ENCODE results near the gene DDX4.

The DDX4 gene

DNA sequence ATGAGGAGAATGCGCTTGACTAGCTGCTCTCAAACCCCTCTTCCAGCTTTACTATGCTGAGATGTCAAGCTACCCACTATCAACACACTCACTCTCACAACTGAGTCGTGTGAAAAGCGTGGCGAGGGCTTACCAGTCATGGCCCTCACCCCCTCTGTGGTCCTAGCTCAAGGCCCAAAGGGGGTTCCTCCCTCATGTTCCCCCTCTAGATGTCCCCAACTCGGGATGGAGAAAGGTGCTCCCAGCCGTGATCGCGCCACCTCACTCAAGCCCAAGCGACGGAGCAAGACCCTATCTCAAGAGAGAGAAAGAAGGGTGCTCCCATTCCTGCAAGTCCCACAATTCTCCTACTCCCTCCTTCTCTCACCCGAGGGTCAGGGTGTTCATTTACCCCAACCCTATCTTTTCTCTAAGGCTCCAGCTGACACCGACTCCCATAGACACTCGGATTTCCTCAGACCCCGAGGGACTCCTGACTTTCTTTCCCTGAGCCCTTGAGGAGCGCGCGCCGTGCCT lies 26.3 kb upstream of the DDX4 start:
- Histone ChIP-seq H3K27me3 (ENCODE audit: control insufficient read depth in 1 of 2, insufficient read depth in 1 of 2, low read length in 2 of 2) (no peaks in the 10 kb centered on the region), H3K9me3 (ENCODE audit: control insufficient read depth, low read length) (peaks cover 3% of the 10 kb centered on the region), H3K27ac (ENCODE audit: low read length, poor library complexity, severe bottlenecking) (no peak overlapping the region), H3K4me2 (ENCODE audit: low read length, poor library complexity, severe bottlenecking) (peak overlapping the region; percentile 58), H2AFZ (ENCODE audit: low read depth, low read length) (peak overlapping the region; percentile 84), H3K14ac (ENCODE audit: low read length in 2 of 2) (peak overlapping the region in 1 of 2 experiments; percentile 26), H3K18ac (ENCODE audit: low read depth in 1 of 2, low read length in 2 of 2) (peak overlapping the region; percentile 79 to 84), H2BK15ac (ENCODE audit: low read depth, poor library complexity, severe bottlenecking) (no peak overlapping the region), H3K9ac (ENCODE audit: low read length) (peak overlapping the region; percentile 92), H4K91ac (ENCODE audit: low read length) (no peak overlapping the region), H3K23ac (ENCODE audit: low read length in 2 of 2) (peak overlapping the region in 1 of 2 experiments; percentile 29), H3K4me3 (ENCODE audit: insufficient read depth in 1 of 2, low read depth in 1 of 2, low read length in 2 of 2) (peak overlapping the region; percentile 92 to 93), H4K8ac (ENCODE audit: low read length) (peak overlapping the region; percentile 76), H2BK120ac (ENCODE audit: low read depth, low read length) (no peak overlapping the region), H2BK5ac (ENCODE audit: low read depth, low read length, poor library complexity, severe bottlenecking) (no peak overlapping the region), H2AK5ac (ENCODE audit: low read length, severe bottlenecking) (no peak overlapping the region), H3K4me1 (ENCODE audit: control insufficient read depth, insufficient read depth, low read depth, low read length) (peaks cover 4% of the 10 kb centered on the region), H3K4ac (ENCODE audit: low read depth in 1 of 2, low read length in 2 of 2) (peak overlapping the region; percentile 39 to 64), H3K79me1 (replicated peaks; ENCODE audit: low read length, poor library complexity, severe bottlenecking) (peaks cover 17% of the 10 kb centered on the region), H3K36me3 (ENCODE audit: control insufficient read depth in 1 of 2, insufficient read depth in 2 of 2, low read depth in 1 of 2, low read length in 2 of 2) (peaks cover 5 to 19% of the 10 kb centered on the region in 2 experiments), H2BK12ac (ENCODE audit: low read length in 2 of 2) (no peak overlapping the region)
- no peak for DNase-seq
- 12% methylated on average over 18 of the region's 18 CpGs for WGBS

DNA sequence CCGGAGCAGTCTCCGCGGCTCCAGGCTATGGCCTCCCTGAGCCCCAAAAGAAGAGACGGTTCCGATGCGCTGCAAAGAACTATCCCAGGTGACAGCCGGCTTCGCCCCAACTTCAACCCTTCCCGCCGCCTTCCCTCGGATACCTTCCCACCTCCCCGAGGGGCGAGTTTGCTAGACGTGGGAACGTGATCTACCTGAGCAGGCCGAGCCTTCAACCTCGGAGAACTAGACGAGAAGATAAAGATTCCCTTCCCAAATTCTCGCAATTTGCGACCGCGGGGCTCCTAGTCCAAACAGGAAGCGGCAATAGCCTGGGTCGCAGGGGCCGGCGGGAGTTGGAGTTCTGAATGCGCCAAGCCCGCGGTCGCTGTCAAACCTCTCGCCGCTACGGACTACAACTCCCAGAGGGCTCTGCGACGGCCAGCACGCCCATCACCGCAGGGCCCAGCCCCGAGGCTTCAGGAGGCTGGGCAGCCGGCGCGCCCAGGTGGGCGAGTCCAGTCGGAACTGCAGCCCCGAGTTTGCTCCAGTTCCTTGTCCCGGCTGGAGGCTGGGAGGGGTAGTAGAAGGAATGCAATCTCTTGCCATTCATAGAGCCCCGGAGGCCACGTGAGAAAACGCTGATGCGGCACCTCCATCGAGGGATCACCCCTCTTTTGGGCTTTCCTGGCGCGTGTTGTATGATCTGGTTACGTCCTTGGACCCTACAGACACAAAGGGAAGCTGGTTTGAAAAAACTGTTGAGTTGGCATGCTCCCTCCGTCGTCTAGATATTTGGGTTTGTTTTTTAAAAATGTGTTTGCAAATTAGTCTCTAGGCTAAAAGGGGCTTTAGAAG lies 25.6 kb upstream of the DDX4 start, which contains the start of gene SLC38A9:
Gene SLC38A9 (minus strand): TSS at position 302 of the 837 bp plus-strand sequence. CDS start 14,366 bp downstream, outside the sequence.
- Histone ChIP-seq H4K8ac (ENCODE audit: low read length) (peak within 1 kb of the TSS; percentile 98), H3K9me3 (ENCODE audit: control insufficient read depth, low read length) (peaks cover 3% of the 10 kb centered on the region), H3K27ac (ENCODE audit: low read length, poor library complexity, severe bottlenecking) (peak within 1 kb of the TSS; percentile 46), H2AFZ (ENCODE audit: low read depth, low read length) (peak within 1 kb of the TSS; percentile 84), H2AK5ac (ENCODE audit: low read length, severe bottlenecking) (no peak within 1 kb of the TSS), H3K14ac (ENCODE audit: low read length in 2 of 2) (peak within 1 kb of the TSS in 1 of 2 experiments; percentile 38), H3K4me3 (ENCODE audit: insufficient read depth in 1 of 2, low read depth in 1 of 2, low read length in 2 of 2) (peak within 1 kb of the TSS; percentile 92 to 93), H2BK120ac (ENCODE audit: low read depth, low read length) (peak within 1 kb of the TSS; percentile 19), H2BK12ac (ENCODE audit: low read length in 2 of 2) (peak within 1 kb of the TSS in 1 of 2 experiments; percentile 47), H4K91ac (ENCODE audit: low read length) (peak within 1 kb of the TSS; percentile 87), H2BK5ac (ENCODE audit: low read depth, low read length, poor library complexity, severe bottlenecking) (peak within 1 kb of the TSS; percentile 35), H3K23ac (ENCODE audit: low read length in 2 of 2) (peak within 1 kb of the TSS in 1 of 2 experiments; percentile 29), H3K4me2 (ENCODE audit: low read length, poor library complexity, severe bottlenecking) (peak within 1 kb of the TSS; percentile 79), H3K9ac (ENCODE audit: low read length) (peak within 1 kb of the TSS; percentile 92), H3K27me3 (ENCODE audit: control insufficient read depth in 1 of 2, insufficient read depth in 1 of 2, low read length in 2 of 2) (no peaks in the 10 kb centered on the region), H3K4me1 (ENCODE audit: control insufficient read depth, insufficient read depth, low read depth, low read length) (peaks cover 4% of the 10 kb centered on the region), H3K4ac (ENCODE audit: low read depth in 1 of 2, low read length in 2 of 2) (peak within 1 kb of the TSS; percentile 64 to 89), H3K18ac (ENCODE audit: low read depth in 1 of 2, low read length in 2 of 2) (peak within 1 kb of the TSS; percentile 79 to 84), H3K79me1 (replicated peaks; ENCODE audit: low read length, poor library complexity, severe bottlenecking) (peaks cover 14% of the 10 kb centered on the region), H3K36me3 (ENCODE audit: control insufficient read depth in 1 of 2, insufficient read depth in 2 of 2, low read depth in 1 of 2, low read length in 2 of 2) (peaks cover 5 to 18% of the 10 kb centered on the region in 2 experiments), H2BK15ac (ENCODE audit: low read depth, poor library complexity, severe bottlenecking) (no peak within 1 kb of the TSS)
- WGBS = under 1% methylated on average over 53 of the region's 55 CpGs
- peak; percentile 93 for DNase-seq

DNA sequence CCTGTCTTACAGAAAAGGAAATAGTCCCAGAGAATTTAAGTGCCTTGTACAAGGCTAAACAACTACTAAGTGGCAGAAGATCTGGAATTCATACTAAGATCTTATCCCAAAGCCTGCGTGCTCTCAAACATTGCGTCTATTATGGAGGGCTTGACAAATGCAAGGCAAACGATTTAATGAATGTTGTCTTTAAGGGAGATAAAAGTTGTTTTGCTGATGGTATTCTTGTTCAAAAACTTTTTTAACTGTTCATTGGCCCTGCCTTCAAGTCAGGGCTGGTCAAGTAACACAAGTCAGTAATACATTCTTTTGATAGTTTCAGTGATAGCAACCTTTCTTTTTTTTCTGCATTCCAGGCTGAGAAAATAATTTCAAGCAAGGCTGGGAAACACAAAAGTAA lies 24.0 kb upstream of the DDX4 start:
- no peak overlapping the region for H2BK5ac ChIP-seq (ENCODE audit: low read depth, low read length, poor library complexity, severe bottlenecking)
- H3K4me2 ChIP-seq (ENCODE audit: low read length, poor library complexity, severe bottlenecking) = no peak overlapping the region
- no peak overlapping the region for H2BK15ac ChIP-seq (ENCODE audit: low read depth, poor library complexity, severe bottlenecking)

GRCh38 chr5:55714339-55714738 lies 23.5 kb upstream of the DDX4 start:
- Histone ChIP-seq H2AK5ac (ENCODE audit: low read length, severe bottlenecking) (no peak overlapping the region), H3K27me3 (ENCODE audit: control insufficient read depth in 1 of 2, insufficient read depth in 1 of 2, low read length in 2 of 2) (no peaks in the 10 kb centered on the region), H4K91ac (ENCODE audit: low read length) (no peak overlapping the region), H2BK5ac (ENCODE audit: low read depth, low read length, poor library complexity, severe bottlenecking) (no peak overlapping the region), H3K14ac (ENCODE audit: low read length in 2 of 2) (no peak overlapping the region), H2AFZ (ENCODE audit: low read depth, low read length) (no peak overlapping the region), H3K18ac (ENCODE audit: low read depth in 1 of 2, low read length in 2 of 2) (no peak overlapping the region), H2BK120ac (ENCODE audit: low read depth, low read length) (no peak overlapping the region), H3K23ac (ENCODE audit: low read length in 2 of 2) (no peak overlapping the region), H3K4me1 (ENCODE audit: control insufficient read depth, insufficient read depth, low read depth, low read length) (peaks cover 4% of the 10 kb centered on the region), H3K79me1 (replicated peaks; ENCODE audit: low read length, poor library complexity, severe bottlenecking) (peaks cover 12% of the 10 kb centered on the region), H3K4me3 (ENCODE audit: insufficient read depth in 1 of 2, low read depth in 1 of 2, low read length in 2 of 2) (no peak overlapping the region), H3K4me2 (ENCODE audit: low read length, poor library complexity, severe bottlenecking) (no peak overlapping the region), H3K9ac (ENCODE audit: low read length) (no peak overlapping the region), H3K4ac (ENCODE audit: low read depth in 1 of 2, low read length in 2 of 2) (no peak overlapping the region), H4K8ac (ENCODE audit: low read length) (no peak overlapping the region), H3K36me3 (ENCODE audit: control insufficient read depth in 1 of 2, insufficient read depth in 2 of 2, low read depth in 1 of 2, low read length in 2 of 2) (no peaks in the 10 kb centered on the region), H2BK15ac (ENCODE audit: low read depth, poor library complexity, severe bottlenecking) (no peak overlapping the region), H2BK12ac (ENCODE audit: low read length in 2 of 2) (no peak overlapping the region), H3K9me3 (ENCODE audit: control insufficient read depth, low read length) (peaks cover 3% of the 10 kb centered on the region), H3K27ac (ENCODE audit: low read length, poor library complexity, severe bottlenecking) (no peak overlapping the region)
- WGBS = 58% methylated on average over 1 of the region's 1 CpG
- no peak for DNase-seq

More for the DNA sequence above, 24.0 kb upstream of the DDX4 start:
- Histone ChIP-seq H3K4me1 (ENCODE audit: control insufficient read depth, insufficient read depth, low read depth, low read length) (peaks cover 4% of the 10 kb centered on the region), H3K9ac (ENCODE audit: low read length) (no peak overlapping the region), H4K91ac (ENCODE audit: low read length) (no peak overlapping the region), H3K4me3 (ENCODE audit: insufficient read depth in 1 of 2, low read depth in 1 of 2, low read length in 2 of 2) (no peak overlapping the region), H2AFZ (ENCODE audit: low read depth, low read length) (no peak overlapping the region), H3K27me3 (ENCODE audit: control insufficient read depth in 1 of 2, insufficient read depth in 1 of 2, low read length in 2 of 2) (no peaks in the 10 kb centered on the region), H3K9me3 (ENCODE audit: control insufficient read depth, low read length) (peaks cover 3% of the 10 kb centered on the region), H3K23ac (ENCODE audit: low read length in 2 of 2) (no peak overlapping the region), H3K18ac (ENCODE audit: low read depth in 1 of 2, low read length in 2 of 2) (no peak overlapping the region), H3K14ac (ENCODE audit: low read length in 2 of 2) (no peak overlapping the region), H3K79me1 (replicated peaks; ENCODE audit: low read length, poor library complexity, severe bottlenecking) (peaks cover 12% of the 10 kb centered on the region), H3K27ac (ENCODE audit: low read length, poor library complexity, severe bottlenecking) (no peak overlapping the region), H3K4ac (ENCODE audit: low read depth in 1 of 2, low read length in 2 of 2) (no peak overlapping the region), H3K36me3 (ENCODE audit: control insufficient read depth in 1 of 2, insufficient read depth in 2 of 2, low read depth in 1 of 2, low read length in 2 of 2) (peaks cover 0 to 2% of the 10 kb centered on the region in 2 experiments), H2AK5ac (ENCODE audit: low read length, severe bottlenecking) (no peak overlapping the region), H2BK12ac (ENCODE audit: low read length in 2 of 2) (no peak overlapping the region), H4K8ac (ENCODE audit: low read length) (no peak overlapping the region), H2BK120ac (ENCODE audit: low read depth, low read length) (no peak overlapping the region)
- WGBS = 69% methylated on average over 3 of the region's 3 CpGs
- no peak for DNase-seq

Measured in mesenchymal stem cell (in vitro differentiated cells and primary cell).